H1 (cell line): Measurements from ENCODE around the gene DNAJB6. TPM values are rescaled to one million over a fixed set of nuclear protein-coding genes. Genes with fewer than 3 reads are reported as not detected.

Experiments used
- CTCF ChIA-PET: fragments of 300-600 bp; sonication (Branson Sonifier 250); formaldehyde crosslinking; loops from one replicate; lab custom pipeline; 2021; ENCODE audit not compliant: partially characterized antibody; lab: Charles Lee
- POLR2A ChIA-PET: fragments of 300-600 bp; sonication (Branson Sonifier 250); formaldehyde crosslinking; loops from one replicate; lab custom pipeline; 2021; ENCODE audit warnings: inconsistent platforms; ENCODE audit not compliant: partially characterized antibody; lab: Charles Lee
- DNase-seq, 2 experiments: peaks; one replicate each; pipeline versions ENCODE4 v3.0.0 to v3.0.0-alpha.2; 2010 to 2022; ENCODE audit warnings: low spot score in 2 of 2, low read depth in 1 of 2, mixed read lengths in 1 of 2
- FAIRE-seq: peaks from 2 replicates; lab custom pipeline; 2011; peaks lifted over from hg19 to GRCh38; lab: Jason Lieb, UNC
- H2AFZ ChIP-seq: 2 replicates; pipeline ENCODE4 v1.8.1; 2012; ENCODE audit warnings: low read length, inconsistent platforms
- H2AK5ac ChIP-seq: 2 replicates; pipeline ENCODE4 v1.6.1; 2013; ENCODE audit warnings: low read depth, low read length
- H2BK120ac ChIP-seq: replicated peaks from 2 replicates; pipeline ENCODE3; 2013; ENCODE audit warnings: low read depth, low read length, inconsistent platforms
- H2BK12ac ChIP-seq: 2 replicates; pipeline ENCODE4 v1.6.1; 2013; ENCODE audit warnings: low read depth, low read length
- H2BK15ac ChIP-seq: 2 replicates; pipeline ENCODE4 v1.6.1; 2013; ENCODE audit warnings: low read length
- H2BK20ac ChIP-seq: 2 replicates; pipeline ENCODE4 v1.6.1; 2013; ENCODE audit warnings: low read length
- H2BK5ac ChIP-seq: 2 replicates; pipeline ENCODE4 v1.6.1; 2013; ENCODE audit warnings: low read depth, low read length
- H3K14ac ChIP-seq: 2 replicates; pipeline ENCODE4 v1.6.1; 2013; ENCODE audit warnings: inconsistent platforms; ENCODE audit not compliant: insufficient read length
- H3K18ac ChIP-seq: 2 replicates; pipeline ENCODE4 v1.6.1; 2013; ENCODE audit warnings: low read length; ENCODE audit errors: extremely low read depth
- H3K23ac ChIP-seq: 2 replicates; pipeline ENCODE4 v1.6.1; 2013; ENCODE audit warnings: inconsistent platforms; ENCODE audit not compliant: insufficient read length
- H3K23me2 ChIP-seq: 2 replicates; pipeline ENCODE4 v1.6.1; 2013; ENCODE audit warnings: low read depth, low read length
- H3K27ac ChIP-seq: 2 replicates; pipeline ENCODE4 v1.6.1; 2011; ENCODE audit warnings: low read depth, low read length, inconsistent platforms
- H3K27me3 ChIP-seq, 4 experiments: replicated peaks in 1 of 4; 1 replicate in 1 of 4; 2 replicates in 3 of 4; pipeline versions ENCODE4 v1.6.1 to v1.8.1; 2011 to 2013; ENCODE audit warnings: low read length in 3 of 4, mild to moderate bottlenecking in 3 of 4, inconsistent platforms in 2 of 4, mixed read lengths in 2 of 4, moderate library complexity in 1 of 4; ENCODE audit not compliant: control insufficient read depth in 3 of 4, insufficient read depth in 3 of 4; ENCODE audit errors: extremely low read depth in 1 of 4
- H3K36me3 ChIP-seq, 4 experiments: 2 replicates each; pipeline versions ENCODE4 v1.6.1 to v1.8.1; 2011 to 2013; ENCODE audit warnings: mild to moderate bottlenecking in 4 of 4, low read length in 3 of 4, moderate library complexity in 2 of 4, control low read depth in 1 of 4, inconsistent platforms in 1 of 4; ENCODE audit not compliant: insufficient read depth in 4 of 4, control insufficient read depth in 2 of 4
- H3K4ac ChIP-seq: replicated peaks from 2 replicates; pipeline ENCODE3; 2013; ENCODE audit warnings: low read length, low read depth, mixed read lengths, inconsistent platforms; ENCODE audit not compliant: insufficient read length
- H3K4me1 ChIP-seq, 4 experiments: replicated peaks in 1 of 4; 1 replicate in 1 of 4; 2 replicates in 3 of 4; pipeline versions ENCODE4 v1.6.1 to v1.8.1; 2011 to 2013; ENCODE audit warnings: low read length in 3 of 4, inconsistent platforms in 2 of 4, mixed read lengths in 1 of 4; ENCODE audit not compliant: insufficient read depth in 4 of 4, control insufficient read depth in 3 of 4
- H3K4me2 ChIP-seq, 2 experiments: 2 replicates each; pipeline versions ENCODE4 v1.6.1 to v1.8.1; 2011 to 2013; ENCODE audit warnings: low read depth in 2 of 2, low read length in 2 of 2, control low read depth in 1 of 2, inconsistent platforms in 1 of 2, mild to moderate bottlenecking in 1 of 2; ENCODE audit not compliant: insufficient read depth in 1 of 2
- H3K4me3 ChIP-seq, 4 experiments: fragments of 200-600, 300-600 bp in 1 of 4; sonication (generic), shearing (Covaris generic), sonication (Bioruptor Twin) in 1 of 4; 2 replicates each; pipeline versions ENCODE4 v1.5.1 to v1.8.1; 2011 to 2016; ENCODE audit warnings: low read length in 4 of 4, low read depth in 3 of 4, control low read depth in 2 of 4, inconsistent platforms in 2 of 4, mild to moderate bottlenecking in 2 of 4, mixed read lengths in 1 of 4, moderate library complexity in 1 of 4; ENCODE audit not compliant: insufficient read depth in 2 of 4; ENCODE audit errors: extremely low read depth in 1 of 4
- H3K56ac ChIP-seq: replicated peaks from 2 replicates; pipeline ENCODE3; 2013; ENCODE audit warnings: low read depth, mild to moderate bottlenecking, mixed read lengths, low read length, inconsistent platforms; ENCODE audit not compliant: insufficient read length
- H3K79me1 ChIP-seq: 2 replicates; pipeline ENCODE4 v1.6.1; 2013; ENCODE audit warnings: low read depth, low read length, control low read depth
- H3K79me2 ChIP-seq, 2 experiments: 2 replicates each; pipeline versions ENCODE4 v1.6.1 to v1.8.1; 2012 to 2013; ENCODE audit warnings: low read length in 2 of 2, mild to moderate bottlenecking in 2 of 2, inconsistent platforms in 1 of 2; ENCODE audit not compliant: insufficient read depth in 2 of 2, control insufficient read depth in 1 of 2
- H3K9ac ChIP-seq, 4 experiments: replicated peaks in 1 of 4; 1 replicate in 1 of 4; 2 replicates in 3 of 4; pipeline versions ENCODE4 v1.6.1 to v1.8.1; 2011 to 2013; ENCODE audit warnings: low read depth in 3 of 4, low read length in 3 of 4, control low read depth in 2 of 4, mild to moderate bottlenecking in 2 of 4, moderate library complexity in 2 of 4, inconsistent platforms in 1 of 4; ENCODE audit errors: extremely low read depth in 1 of 4
- H3K9me3 ChIP-seq, 2 experiments: 2 replicates each; pipeline versions ENCODE4 v1.6.1 to v1.8.1; 2012 to 2013; ENCODE audit warnings: mild to moderate bottlenecking in 2 of 2, moderate library complexity in 2 of 2, control low read depth in 1 of 2, inconsistent platforms in 1 of 2, low read depth in 1 of 2, low read length in 1 of 2, mixed read lengths in 1 of 2; ENCODE audit not compliant: insufficient read depth in 2 of 2
- H4K20me1 ChIP-seq, 2 experiments: replicated peaks in 1 of 2; 2 replicates each; pipeline versions ENCODE3 to v1.8.1; 2011 to 2013; ENCODE audit warnings: inconsistent platforms in 2 of 2, low read length in 2 of 2, mild to moderate bottlenecking in 1 of 2; ENCODE audit not compliant: insufficient read depth in 2 of 2, control insufficient read depth in 1 of 2
- H4K5ac ChIP-seq: 2 replicates; pipeline ENCODE4 v1.6.1; 2013; ENCODE audit warnings: low read length, low read depth, mixed read lengths, inconsistent platforms; ENCODE audit not compliant: insufficient read length
- H4K8ac ChIP-seq: 2 replicates; pipeline ENCODE4 v1.8.0; 2013; ENCODE audit warnings: mild to moderate bottlenecking, moderate library complexity, low read length, inconsistent platforms; ENCODE audit not compliant: insufficient read depth; ENCODE audit errors: extremely low read depth
- H4K91ac ChIP-seq: replicated peaks from 2 replicates; pipeline ENCODE3; 2013; ENCODE audit warnings: low read length, mixed read lengths, inconsistent platforms; ENCODE audit not compliant: insufficient read length
- KDM5A ChIP-seq: fragments of 200-600 bp; IDR thresholded peaks from 2 replicates; pipeline ENCODE4 v1.7.1; 2012; ENCODE audit warnings: mild to moderate bottlenecking, low read length, inconsistent platforms, mixed read lengths
- POLR2AphosphoS5 ChIP-seq: IDR thresholded peaks from 2 replicates; pipeline ENCODE4 v1.6.1; 2011; ENCODE audit warnings: low read depth, low read length
- TAF1 ChIP-seq: IDR thresholded peaks from 2 replicates; pipeline ENCODE4 v1.6.1; 2011; ENCODE audit warnings: mild to moderate bottlenecking, low read depth, low read length
- YY1 ChIP-seq: IDR thresholded peaks from 2 replicates; pipeline ENCODE4 v1.6.1; 2011; ENCODE audit warnings: low read depth, mild to moderate bottlenecking, low read length
- WGBS, 2 experiments: shearing (Covaris generic) in 1 of 2; methylation state at CpG; one replicate each; pipeline versions ENCODE4 v1.1.6 to v1.1.7; 2013 to 2015; ENCODE audit warnings: low lambda C conversion rate in 2 of 2, mixed read lengths in 2 of 2, inconsistent platforms in 1 of 2, low coverage in 1 of 2, missing lambda C conversion rate in 1 of 2; ENCODE audit not compliant: insufficient replicate concordance in 2 of 2, insufficient coverage in 1 of 2, insufficient read length in 1 of 2; ENCODE audit errors: extremely low coverage in 1 of 2, missing lambda C conversion rate in 1 of 2; 5-methylcytosine and 5-hydroxymethylcytosine counted together
- polyA plus RNA-seq, 7 experiments: library from polyadenylated mRNA; depleted of rRNA in 3 of 7; stranded (reverse) in 5 of 7; unstranded in 2 of 7; fragments of >200 nt in 5 of 7; fragments of 200-250 nt in 2 of 7; gene quantifications; 1 replicate in 5 of 7; 2 replicates in 1 of 7; 4 replicates in 1 of 7; pipeline versions ENCODE4 v1.2.1 to v1.2.3, GENCODE V29; 2011 to 2013; ENCODE audit warnings: missing spikeins in 2 of 7, mixed read lengths in 2 of 7
- total RNA-seq: library from RNA; stranded (reverse); fragmentation: NEBNext Ultra II Directional; extraction: Animal tissue kit (Norgen Biotek cat#: 25700); gene quantifications from 2 replicates; pipeline ENCODE4 v1.2.1, GENCODE V29; 2021
- TF ChIP-seq, protein P1 (sequence below): IDR thresholded peaks from 2 replicates; pipeline ENCODE4 v1.6.1; 2012; ENCODE audit warnings: inconsistent platforms

DNAJB6 gene
- total and polyA plus RNA-seq, 2 of the 8 experiments (the other 6 are each of a cell fraction or from before 2014, with no cell fraction given), result 166 to 295 TPM

DNA sequence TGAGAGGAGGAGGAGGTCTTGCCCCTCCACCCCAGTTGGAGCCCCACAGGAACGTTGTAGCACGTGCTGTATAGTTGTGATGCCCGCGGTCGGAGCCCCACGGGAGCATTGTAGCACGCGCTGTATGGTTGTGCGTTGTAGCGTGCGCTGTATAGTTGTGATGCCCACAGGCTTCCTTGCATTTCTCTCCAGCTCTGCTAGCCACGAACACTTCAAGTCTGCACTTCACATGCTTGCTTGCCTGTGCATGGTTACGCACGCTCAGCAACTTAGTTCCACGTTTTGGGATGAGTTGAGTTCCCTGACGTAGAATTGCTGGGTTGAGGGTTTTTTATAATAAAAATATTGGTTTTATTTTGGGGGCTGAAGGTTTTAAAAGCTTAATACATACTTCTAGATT, 41.6 kb downstream of the DNAJB6 start:
- TF ChIP-seq, protein P1, sequence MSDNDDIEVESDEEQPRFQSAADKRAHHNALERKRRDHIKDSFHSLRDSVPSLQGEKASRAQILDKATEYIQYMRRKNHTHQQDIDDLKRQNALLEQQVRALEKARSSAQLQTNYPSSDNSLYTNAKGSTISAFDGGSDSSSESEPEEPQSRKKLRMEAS, result no peak
- TF ChIP-seq TAF1, result no peak
- TF ChIP-seq KDM5A, result no peak
- TF ChIP-seq YY1, result no peak
- TF ChIP-seq POLR2AphosphoS5, result peak; percentile 49; the same call in 1 of the 2 replicates
- H3K9me3 ChIP-seq, result no peaks in the 10 kb centered on the region
- ChIA-PET POLR2A (interaction anchor here (0.6 to 1.8 kb wide), 8 partner anchors 11 to 40 kb away, joined by 3 to 8 read pairs (median 4); no protein-coding TSS in a partner anchor), CTCF (interaction anchor here (1.2 to 1.7 kb wide), 4 partner anchors 8 to 112 kb away, joined by 3 to 5 read pairs (median 4); no protein-coding TSS in a partner anchor)
- no peak overlapping the region for H3K9ac ChIP-seq
- H4K5ac ChIP-seq, result no peak overlapping the region
- no peak overlapping the region for H2BK120ac ChIP-seq
- no peak overlapping the region for H2AFZ ChIP-seq
- peaks cover 26 to 98% of the 10 kb centered on the region in 2 experiments for H3K79me2 ChIP-seq
- no peak overlapping the region for H3K56ac ChIP-seq
- no peak overlapping the region for H2BK15ac ChIP-seq
- H2BK12ac ChIP-seq, result no peak overlapping the region
- peaks cover 12 to 66% (median 26%) of the 10 kb centered on the region in 4 experiments for H3K36me3 ChIP-seq
- H4K8ac ChIP-seq, result no peak overlapping the region
- H2BK20ac ChIP-seq, result no peak overlapping the region
- H3K18ac ChIP-seq, result no peak overlapping the region
- no peak overlapping the region for H3K4me2 ChIP-seq
- no peak overlapping the region for H3K27ac ChIP-seq
- H3K79me1 ChIP-seq, result peaks cover 14% of the 10 kb centered on the region
- no peak overlapping the region for H3K14ac ChIP-seq
- H3K4me1 ChIP-seq, result peaks cover 0 to 3% (median 0%) of the 10 kb centered on the region in 4 experiments; a peak in 5 of 7 replicates
- WGBS, 2 experiments, result 95% methylated on average over 16 of the region's 16 CpGs; no CpG with 5 or more reads in 1 of the 2 experiments
- H3K4ac ChIP-seq, result no peak overlapping the region
- no peak overlapping the region for H3K23ac ChIP-seq
- no peak overlapping the region for H3K4me3 ChIP-seq
- H4K20me1 ChIP-seq, result peaks cover 39 to 51% of the 10 kb centered on the region in 2 experiments
- H3K27me3 ChIP-seq, result no peaks in the 10 kb centered on the region
- DNase-seq (no peak), FAIRE-seq (no peak)
- no peak overlapping the region for H2AK5ac ChIP-seq
- H2BK5ac ChIP-seq, result no peak overlapping the region
- H3K23me2 ChIP-seq, result no peaks in the 10 kb centered on the region; the same call in 1 of the 2 replicates
- no peak overlapping the region for H4K91ac ChIP-seq
